ENCODE data around the gene PTPN5. TPM values are rescaled to one million over a fixed set of nuclear protein-coding genes. Genes with fewer than 3 reads are reported as not detected.
"Not testable (repeated sequence)": the region's sequence is repeated elsewhere in the genome, so short reads cannot be mapped to it uniquely, and the experiment has no call there.

PTPN5 gene
- total RNA-seq, 1 experiment from 2014 or later: 3.0 TPM

- H3K36me3 ChIP-seq (replicated peaks; ENCODE audit: control insufficient read depth, insufficient read depth, low read length): no peaks in the 10 kb centered on the region
- peaks cover 17% of the 10 kb centered on the region; the same call in 1 of the 2 replicates for H3K27me3 ChIP-seq (ENCODE audit: control insufficient read depth, insufficient read depth, low read length)
- no peak overlapping the region for H3K4me3 ChIP-seq (ENCODE audit: insufficient read depth, low read depth, low read length)
- DNase-seq: no peak
Measured at GRCh38 chr11:18703001-18703763, 88.4 kb downstream of the PTPN5 start.

- Histone ChIP-seq H3K27me3 (ENCODE audit: control insufficient read depth, insufficient read depth, low read length) (peaks cover 26% of the 10 kb centered on the region; the same call in 1 of the 2 replicates), H3K36me3 (replicated peaks; ENCODE audit: control insufficient read depth, insufficient read depth, low read length) (no peaks in the 10 kb centered on the region), H3K4me3 (ENCODE audit: insufficient read depth, low read depth, low read length) (no peak overlapping the region)
- DNase-seq: no peak
Measured at GRCh38 chr11:18701614-18702216, 89.9 kb downstream of the PTPN5 start.

GRCh38 chr11:18700872-18701271, 90.7 kb downstream of the PTPN5 start:
- H3K4me3 ChIP-seq (ENCODE audit: insufficient read depth, low read depth, low read length): no peak overlapping the region
- H3K36me3 ChIP-seq (replicated peaks; ENCODE audit: control insufficient read depth, insufficient read depth, low read length): no peaks in the 10 kb centered on the region
- DNase-seq: no peak
- peaks cover 27% of the 10 kb centered on the region; the same call in 1 of the 2 replicates for H3K27me3 ChIP-seq (ENCODE audit: control insufficient read depth, insufficient read depth, low read length)

GRCh38 chr11:18700375-18700774, 91.2 kb downstream of the PTPN5 start:
- H3K36me3 ChIP-seq (replicated peaks; ENCODE audit: control insufficient read depth, insufficient read depth, low read length): no peaks in the 10 kb centered on the region
- peaks cover 27% of the 10 kb centered on the region; the same call in 1 of the 2 replicates for H3K27me3 ChIP-seq (ENCODE audit: control insufficient read depth, insufficient read depth, low read length)
- DNase-seq: no peak
- H3K4me3 ChIP-seq (ENCODE audit: insufficient read depth, low read depth, low read length): no peak overlapping the region

- H3K27me3 ChIP-seq (ENCODE audit: control insufficient read depth, insufficient read depth, low read length): peaks cover 27% of the 10 kb centered on the region; the same call in 1 of the 2 replicates
- no peaks in the 10 kb centered on the region for H3K36me3 ChIP-seq (replicated peaks; ENCODE audit: control insufficient read depth, insufficient read depth, low read length)
- H3K4me3 ChIP-seq (ENCODE audit: insufficient read depth, low read depth, low read length): no peak overlapping the region; the same call in 1 of the 2 replicates
- no peak for DNase-seq
Measured at GRCh38 chr11:18699848-18700261, 91.7 kb downstream of the PTPN5 start.

GRCh38 chr11:18699269-18699596, 92.4 kb downstream of the PTPN5 start:
- peak overlapping the region; percentile 39 for H3K4me3 ChIP-seq (ENCODE audit: insufficient read depth, low read depth, low read length)
- DNase-seq: no peak

GRCh38 chr11:18698341-18699268, 93.0 kb downstream of the PTPN5 start, which contains the start of gene TMEM86A:
TSS of gene TMEM86A (plus strand) at chr11:18698779. CDS start at chr11:18698887, 108 bp downstream.
- Histone ChIP-seq H3K36me3 (replicated peaks; ENCODE audit: control insufficient read depth, insufficient read depth, low read length) (no peaks in the 10 kb centered on the region), H3K27me3 (ENCODE audit: control insufficient read depth, insufficient read depth, low read length) (peaks cover 27% of the 10 kb centered on the region; the same call in 1 of the 2 replicates), H3K4me3 (ENCODE audit: insufficient read depth, low read depth, low read length) (peak within 1 kb of the TSS; percentile 52)
- DNase-seq: peak; percentile 99

More at GRCh38 chr11:18699269-18699596, 92.4 kb downstream of the PTPN5 start:
- Histone ChIP-seq H3K27me3 (ENCODE audit: control insufficient read depth, insufficient read depth, low read length) (peaks cover 27% of the 10 kb centered on the region; the same call in 1 of the 2 replicates), H3K36me3 (replicated peaks; ENCODE audit: control insufficient read depth, insufficient read depth, low read length) (no peaks in the 10 kb centered on the region)

- peaks cover 24% of the 10 kb centered on the region; the same call in 1 of the 2 replicates for H3K27me3 ChIP-seq (ENCODE audit: control insufficient read depth, insufficient read depth, low read length)
- no peak overlapping the region for H3K4me3 ChIP-seq (ENCODE audit: insufficient read depth, low read depth, low read length)
- no peak for DNase-seq
- no peaks in the 10 kb centered on the region for H3K36me3 ChIP-seq (replicated peaks; ENCODE audit: control insufficient read depth, insufficient read depth, low read length)
Measured at GRCh38 chr11:18697576-18697975, 94.0 kb downstream of the PTPN5 start.

- no peak for DNase-seq
- H3K36me3 ChIP-seq (replicated peaks; ENCODE audit: control insufficient read depth, insufficient read depth, low read length): no peaks in the 10 kb centered on the region
- peaks cover 24% of the 10 kb centered on the region; the same call in 1 of the 2 replicates for H3K27me3 ChIP-seq (ENCODE audit: control insufficient read depth, insufficient read depth, low read length)
- no peak overlapping the region for H3K4me3 ChIP-seq (ENCODE audit: insufficient read depth, low read depth, low read length)
Measured at GRCh38 chr11:18696638-18697225, 94.9 kb downstream of the PTPN5 start.

GRCh38 chr11:18692941-18693760, 98.4 kb downstream of the PTPN5 start:
- H3K27me3 ChIP-seq (ENCODE audit: control insufficient read depth, insufficient read depth, low read length): peaks cover 10% of the 10 kb centered on the region; the same call in 1 of the 2 replicates
- no peaks in the 10 kb centered on the region for H3K36me3 ChIP-seq (replicated peaks; ENCODE audit: control insufficient read depth, insufficient read depth, low read length)
- DNase-seq: no peak
- H3K4me3 ChIP-seq (ENCODE audit: insufficient read depth, low read depth, low read length): no peak overlapping the region

GRCh38 chr11:18691467-18692140, 100.0 kb downstream of the PTPN5 start:
- H3K36me3 ChIP-seq (replicated peaks; ENCODE audit: control insufficient read depth, insufficient read depth, low read length); H3K27me3 ChIP-seq (ENCODE audit: control insufficient read depth, insufficient read depth, low read length); H3K4me3 ChIP-seq (ENCODE audit: insufficient read depth, low read depth, low read length); DNase-seq: not testable (repeated sequence)

- Histone ChIP-seq H3K27me3 (ENCODE audit: control insufficient read depth, insufficient read depth, low read length) (no peaks in the 10 kb centered on the region), H3K4me3 (ENCODE audit: insufficient read depth, low read depth, low read length) (no peak overlapping the region), H3K36me3 (replicated peaks; ENCODE audit: control insufficient read depth, insufficient read depth, low read length) (no peaks in the 10 kb centered on the region)
- no peak for DNase-seq
Measured at GRCh38 chr11:18684267-18684666, 107.3 kb downstream of the PTPN5 start.

GRCh38 chr11:18682466-18682865, 109.1 kb downstream of the PTPN5 start:
- no peak for DNase-seq
- H3K27me3 ChIP-seq (ENCODE audit: control insufficient read depth, insufficient read depth, low read length): no peaks in the 10 kb centered on the region

More at GRCh38 chr11:18682466-18682865, 109.1 kb downstream of the PTPN5 start:
- no peak overlapping the region for H3K4me3 ChIP-seq (ENCODE audit: insufficient read depth, low read depth, low read length)
- no peaks in the 10 kb centered on the region for H3K36me3 ChIP-seq (replicated peaks; ENCODE audit: control insufficient read depth, insufficient read depth, low read length)
